Choroid plexus epithelial cell (primary cell): Measurements from ENCODE around the gene ARHGEF37.
A peak's percentile ranks its signal among the peaks of the same experiment; 100 is the strongest.
"Not testable (repeated sequence)": the region's sequence is repeated elsewhere in the genome, so short reads cannot be mapped to it uniquely, and the experiment has no call there.

Experiments
- DNase-seq: peaks from one replicate; pipeline ENCODE4 v3.0.0-alpha.2; 2010; ENCODE audit warnings: low read depth
- H3K4me3 ChIP-seq: 2 replicates; pipeline ENCODE4 v1.5.1; 2011; ENCODE audit warnings: low read depth, mild to moderate bottlenecking, control low read depth, low read length, moderate library complexity
- CTCF ChIP-seq: conservative IDR thresholded peaks from 2 replicates; pipeline ENCODE4 v1.5.1; 2011; ENCODE audit warnings: low read depth, mild to moderate bottlenecking, control low read depth, inconsistent platforms, low read length, moderate library complexity

ARHGEF37 gene

GRCh38 chr5:149563466-149563865 lies 17.8 kb upstream of the ARHGEF37 start:
- DNase-seq = peak; percentile 59
- no peak for TF ChIP-seq CTCF
- no peak overlapping the region for H3K4me3 ChIP-seq

GRCh38 chr5:149564542-149565140 lies 16.7 kb upstream of the ARHGEF37 start:
- H3K4me3 ChIP-seq = not testable (repeated sequence)
- peak; percentile 62 for TF ChIP-seq CTCF
- DNase-seq = peak; percentile 92

- no peak overlapping the region for H3K4me3 ChIP-seq
- TF ChIP-seq CTCF = no peak
- no peak for DNase-seq
These were observed 14.1 kb upstream of the ARHGEF37 start for GRCh38 chr5:149567226-149567625.

- DNase-seq = no peak
- H3K4me3 ChIP-seq = no peak overlapping the region
- TF ChIP-seq CTCF = no peak
These were observed 9.1 kb upstream of the ARHGEF37 start for GRCh38 chr5:149572170-149572569.

- no peak overlapping the region for H3K4me3 ChIP-seq
- no peak for DNase-seq
- no peak for TF ChIP-seq CTCF
These were observed 8.6 kb upstream of the ARHGEF37 start for GRCh38 chr5:149572576-149573231.

- no peak for TF ChIP-seq CTCF
- DNase-seq = no peak
These were observed 6.2 kb upstream of the ARHGEF37 start for GRCh38 chr5:149575131-149575530.

GRCh38 chr5:149576021-149576420 lies 5.3 kb upstream of the ARHGEF37 start:
- no peak for TF ChIP-seq CTCF
- no peak for DNase-seq
- no peak overlapping the region for H3K4me3 ChIP-seq

More at GRCh38 chr5:149575131-149575530, 6.2 kb upstream of the ARHGEF37 start:
- H3K4me3 ChIP-seq = no peak overlapping the region
